ENCODE data around the gene GATA6. TPM values are rescaled to one million over a fixed set of nuclear protein-coding genes. Genes with fewer than 3 reads are reported as not detected.

The GATA6 gene
- total and polyA plus RNA-seq, 2 of the 8 experiments (the other 6 are each of a cell fraction or from before 2014, with no cell fraction given) = 0.09 TPM; not detected in 1

DNA sequence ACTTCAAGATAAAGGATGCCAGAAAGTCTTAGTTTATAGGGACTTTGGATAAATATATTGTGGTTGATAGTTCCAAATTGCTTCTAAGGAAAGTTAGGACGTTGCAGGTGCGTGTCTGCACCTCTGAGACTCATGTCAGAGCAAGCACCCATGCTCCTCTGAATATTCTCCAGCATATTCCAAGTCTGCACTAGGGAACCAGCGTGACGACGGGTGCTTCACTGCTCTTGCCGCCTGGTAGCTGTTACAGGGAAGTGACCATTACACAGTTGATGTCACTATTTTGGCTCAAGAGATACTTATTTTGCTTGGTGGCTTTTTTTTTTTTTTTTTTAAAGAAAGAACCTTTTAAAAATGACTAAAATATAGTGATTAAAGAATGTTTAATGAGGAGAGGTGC, 35.6 kb downstream of the GATA6 start:
- no peak overlapping the region for H3K4ac ChIP-seq (replicated peaks; ENCODE audit: insufficient read length, low read depth, low read length)
- no peak for DNase-seq (ENCODE audit: low read depth in 1 of 2, low spot score in 2 of 2)
- H3K23me2 ChIP-seq (ENCODE audit: low read depth, low read length) = no peaks in the 10 kb centered on the region
- H2BK20ac ChIP-seq (ENCODE audit: low read length) = no peak overlapping the region
- no peak overlapping the region for H3K4me3 ChIP-seq (ENCODE audit: extremely low read depth in 1 of 4, insufficient read depth in 2 of 4, low read depth in 3 of 4, low read length in 4 of 4)
- no peaks in the 10 kb centered on the region for H4K20me1 ChIP-seq (replicated peaks in 1 of 2; ENCODE audit: control insufficient read depth in 1 of 2, insufficient read depth in 2 of 2, low read length in 2 of 2)
- H3K27ac ChIP-seq (ENCODE audit: low read depth, low read length) = no peak overlapping the region
- no peak overlapping the region for H2AK5ac ChIP-seq (ENCODE audit: low read depth, low read length)
- no peak overlapping the region for H2BK12ac ChIP-seq (ENCODE audit: low read depth, low read length)
- H4K5ac ChIP-seq (ENCODE audit: insufficient read length, low read depth, low read length) = no peak overlapping the region
- no peak overlapping the region for H3K23ac ChIP-seq (ENCODE audit: insufficient read length)
- FAIRE-seq = no peak
- no peak overlapping the region for H3K18ac ChIP-seq (ENCODE audit: extremely low read depth, low read length)
- H3K4me2 ChIP-seq (ENCODE audit: insufficient read depth in 1 of 2, low read depth in 2 of 2, low read length in 2 of 2) = no peak overlapping the region
- no peaks in the 10 kb centered on the region for H3K79me2 ChIP-seq (ENCODE audit: control insufficient read depth in 1 of 2, insufficient read depth in 2 of 2, low read length in 2 of 2)
- H3K4me1 ChIP-seq (replicated peaks in 1 of 4; ENCODE audit: control insufficient read depth in 3 of 4, insufficient read depth in 4 of 4, low read length in 3 of 4) = no peaks in the 10 kb centered on the region
- H3K9me3 ChIP-seq (ENCODE audit: insufficient read depth in 2 of 2, low read depth in 1 of 2, low read length in 1 of 2) = no peaks in the 10 kb centered on the region
- H4K91ac ChIP-seq (replicated peaks; ENCODE audit: insufficient read length, low read length) = no peak overlapping the region
- H2AFZ ChIP-seq (ENCODE audit: low read length) = no peak overlapping the region
- no peak overlapping the region for H2BK120ac ChIP-seq (replicated peaks; ENCODE audit: low read depth, low read length)
- H3K36me3 ChIP-seq (ENCODE audit: control insufficient read depth in 2 of 4, insufficient read depth in 4 of 4, low read length in 3 of 4) = no peaks in the 10 kb centered on the region
- H3K9ac ChIP-seq (replicated peaks in 1 of 4; ENCODE audit: extremely low read depth in 1 of 4, low read depth in 3 of 4, low read length in 3 of 4) = no peak overlapping the region
- ChIA-PET POLR2A (ENCODE audit: partially characterized antibody) (interaction anchor here (2.1 kb wide), 1 partner anchor 12 kb away, joined by 5 read pairs; no protein-coding TSS in a partner anchor), CTCF (ENCODE audit: partially characterized antibody) (interaction anchor here (0.9 to 1.0 kb wide), 2 partner anchors 9 to 20 kb away, joined by 3 to 4 read pairs; no protein-coding TSS in a partner anchor)
- H3K56ac ChIP-seq (replicated peaks; ENCODE audit: insufficient read length, low read depth, low read length) = no peak overlapping the region
- peaks cover 0 to 2% (median 0%) of the 10 kb centered on the region in 4 experiments; a peak in 2 of 7 replicates for H3K27me3 ChIP-seq (replicated peaks in 1 of 4; ENCODE audit: control insufficient read depth in 3 of 4, extremely low read depth in 1 of 4, insufficient read depth in 3 of 4, low read length in 3 of 4)
- no peaks in the 10 kb centered on the region for H3K79me1 ChIP-seq (ENCODE audit: low read depth, low read length)
- 87% methylated on average over 6 of the region's 6 CpGs; no CpG with 5 or more reads in 1 of the 2 experiments for WGBS, 2 experiments (ENCODE audit: extremely low coverage in 1 of 2, insufficient coverage in 1 of 2, insufficient read length in 1 of 2, insufficient replicate concordance in 2 of 2, low coverage in 1 of 2, low lambda C conversion rate in 2 of 2, missing lambda C conversion rate in 1 of 2)
- H3K14ac ChIP-seq (ENCODE audit: insufficient read length) = peak overlapping the region; percentile 93
- no peak overlapping the region for H2BK5ac ChIP-seq (ENCODE audit: low read depth, low read length)
- H4K8ac ChIP-seq (ENCODE audit: extremely low read depth, insufficient read depth, low read length) = no peak overlapping the region
- H2BK15ac ChIP-seq (ENCODE audit: low read length) = no peak overlapping the region
- TF ChIP-seq, protein P1, sequence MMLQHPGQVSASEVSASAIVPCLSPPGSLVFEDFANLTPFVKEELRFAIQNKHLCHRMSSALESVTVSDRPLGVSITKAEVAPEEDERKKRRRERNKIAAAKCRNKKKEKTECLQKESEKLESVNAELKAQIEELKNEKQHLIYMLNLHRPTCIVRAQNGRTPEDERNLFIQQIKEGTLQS (IDR thresholded peaks at IDR 0.05; ENCODE audit: insufficient read depth, low read depth, low read length) = no peak
- TF ChIP-seq POU5F1 (IDR thresholded peaks at IDR 0.05; ENCODE audit: low read depth, low read length) (no peak), TAF7 (optimal IDR thresholded peaks at IDR 0.05; ENCODE audit: borderline replicate concordance, low read depth, low read length) (no peak), SP4 (IDR thresholded peaks at IDR 0.05; ENCODE audit: low read length) (no peak), CTBP2 (IDR thresholded peaks at IDR 0.05; ENCODE audit: borderline replicate concordance, insufficient read depth, insufficient read length, low read length) (no peak), CEBPB (IDR thresholded peaks at IDR 0.05; ENCODE audit: low read depth, low read length) (no peak), CHD2 (IDR thresholded peaks at IDR 0.05; ENCODE audit: low read length) (no peak), PHF8 (conservative IDR thresholded peaks at IDR 0.05; ENCODE audit: low read depth, low read length) (no peak), SP1 (IDR thresholded peaks at IDR 0.05; ENCODE audit: low read depth, low read length) (no peak), NRF1 (IDR thresholded peaks at IDR 0.05; ENCODE audit: low read depth, low read length) (no peak), SP2 (IDR thresholded peaks at IDR 0.05; ENCODE audit: low read length) (no peak), CBX5 (IDR thresholded peaks at IDR 0.05; ENCODE audit: low read depth, low read length) (no peak)
- TF ChIP-seq, protein P2, sequence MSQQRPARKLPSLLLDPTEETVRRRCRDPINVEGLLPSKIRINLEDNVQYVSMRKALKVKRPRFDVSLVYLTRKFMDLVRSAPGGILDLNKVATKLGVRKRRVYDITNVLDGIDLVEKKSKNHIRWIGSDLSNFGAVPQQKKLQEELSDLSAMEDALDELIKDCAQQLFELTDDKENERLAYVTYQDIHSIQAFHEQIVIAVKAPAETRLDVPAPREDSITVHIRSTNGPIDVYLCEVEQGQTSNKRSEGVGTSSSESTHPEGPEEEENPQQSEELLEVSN (IDR thresholded peaks at IDR 0.05) = no peak
- TF ChIP-seq, protein P3, sequence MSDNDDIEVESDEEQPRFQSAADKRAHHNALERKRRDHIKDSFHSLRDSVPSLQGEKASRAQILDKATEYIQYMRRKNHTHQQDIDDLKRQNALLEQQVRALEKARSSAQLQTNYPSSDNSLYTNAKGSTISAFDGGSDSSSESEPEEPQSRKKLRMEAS (IDR thresholded peaks at IDR 0.05) = no peak
